ENCODE data around the gene ANKRD62. TPM values are rescaled to one million over a fixed set of nuclear protein-coding genes. Genes with fewer than 3 reads are reported as not detected.

Gene ANKRD62
- total and polyA plus RNA-seq, 2 of the 4 experiments (the other 2 are of a cell fraction): not detected

DNA sequence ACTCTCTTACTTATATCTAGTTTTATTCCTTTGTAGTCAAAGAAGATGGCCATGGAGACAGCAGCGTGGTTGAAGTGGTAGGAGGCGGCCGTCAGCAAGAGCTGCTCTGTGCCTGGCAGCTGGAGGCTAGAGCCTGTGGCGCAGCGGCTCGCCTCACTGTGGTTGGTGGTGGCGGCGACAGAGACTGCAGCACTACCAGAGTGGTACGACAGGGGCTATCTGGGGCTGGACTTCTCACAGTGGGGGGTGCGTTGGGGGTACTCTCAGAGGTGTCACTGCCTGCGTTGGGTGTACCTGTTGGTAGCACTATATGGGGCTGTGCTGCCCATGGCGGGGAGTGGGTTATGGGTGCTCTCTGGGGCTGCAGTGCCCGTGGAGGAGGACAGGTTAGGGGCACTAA lies 8.5 kb upstream of the ANKRD62 start:
- no peak overlapping the region for H3K27ac ChIP-seq (ENCODE audit: insufficient read depth, low read length)
- 93% methylated on average over 3 of the region's 13 CpGs; no CpG with 5 or more reads in 1 of the 2 experiments for WGBS, 2 experiments (ENCODE audit: extremely low coverage in 2 of 2, insufficient read length in 1 of 2)
- DNase-seq (no peak), ATAC-seq (ENCODE audit: low read depth) (no peak)
- H2BK20ac ChIP-seq (ENCODE audit: low read depth, low read length): no peak overlapping the region
- no peak overlapping the region for H3K14ac ChIP-seq (replicated peaks; ENCODE audit: low read depth, low read length)
- H2AK9ac ChIP-seq (replicated peaks; ENCODE audit: low read depth, low read length, poor library complexity): no peak overlapping the region
- no peaks in the 10 kb centered on the region for H3K9me3 ChIP-seq (ENCODE audit: control insufficient read depth, insufficient read depth, low read length)
- H4K5ac ChIP-seq (ENCODE audit: low read depth, low read length): no peak overlapping the region
- H3K36me3 ChIP-seq (ENCODE audit: control insufficient read depth, insufficient read depth, low read length): no peaks in the 10 kb centered on the region
- H2BK120ac ChIP-seq (ENCODE audit: low read depth, low read length): no peak overlapping the region
- no peaks in the 10 kb centered on the region for H3K9me1 ChIP-seq (ENCODE audit: insufficient read depth, low read length)
- H3K18ac ChIP-seq (ENCODE audit: low read depth, low read length): no peak overlapping the region
- no peaks in the 10 kb centered on the region for H3K4me1 ChIP-seq (ENCODE audit: control insufficient read depth, insufficient read depth, low read length)
- H2AK5ac ChIP-seq (ENCODE audit: low read depth, low read length): no peak overlapping the region
- in situ Hi-C loops (cut with MboI; ENCODE audit: low sequenced_read_pairs): no loop called here
- TF ChIP-seq NFE2L2 (IDR thresholded peaks at IDR 0.05; ENCODE audit: low read depth, low read length) (no peak), SMC3 (IDR thresholded peaks at IDR 0.05; ENCODE audit: low read depth, low read length) (no peak), MXI1 (IDR thresholded peaks at IDR 0.05; ENCODE audit: borderline replicate concordance, low read depth, low read length) (no peak), RAD21 (IDR thresholded peaks at IDR 0.05; ENCODE audit: low read length) (no peak), RFX5 (IDR thresholded peaks at IDR 0.05; ENCODE audit: low read depth, low read length) (no peak), MAFK (IDR thresholded peaks at IDR 0.05; ENCODE audit: low read depth, low read length) (no peak)
- TF ChIP-seq, protein P1, sequence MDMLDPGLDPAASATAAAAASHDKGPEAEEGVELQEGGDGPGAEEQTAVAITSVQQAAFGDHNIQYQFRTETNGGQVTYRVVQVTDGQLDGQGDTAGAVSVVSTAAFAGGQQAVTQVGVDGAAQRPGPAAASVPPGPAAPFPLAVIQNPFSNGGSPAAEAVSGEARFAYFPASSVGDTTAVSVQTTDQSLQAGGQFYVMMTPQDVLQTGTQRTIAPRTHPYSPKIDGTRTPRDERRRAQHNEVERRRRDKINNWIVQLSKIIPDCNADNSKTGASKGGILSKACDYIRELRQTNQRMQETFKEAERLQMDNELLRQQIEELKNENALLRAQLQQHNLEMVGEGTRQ (IDR thresholded peaks at IDR 0.05; ENCODE audit: low read depth, low read length): no peak
- H4K20me1 ChIP-seq (ENCODE audit: insufficient read depth, low read length): no peaks in the 10 kb centered on the region
- no peak overlapping the region for H4K91ac ChIP-seq (ENCODE audit: insufficient read depth, low read depth, low read length)
- H2BK15ac ChIP-seq (ENCODE audit: low read depth, low read length): no peak overlapping the region
- BruUV-seq (replicated peaks): no TSS peak
- peaks cover 2% of the 10 kb centered on the region for H3K27me3 ChIP-seq (ENCODE audit: control insufficient read depth, insufficient read depth, low read length)
- ChIA-PET CTCF (no interaction called here), POLR2A (ENCODE audit: unreplicated experiment) (no interaction called here)
- H3K4me3 ChIP-seq (ENCODE audit: insufficient read depth, low read depth, low read length): no peak overlapping the region
- no peaks in the 10 kb centered on the region for H3K79me1 ChIP-seq (ENCODE audit: low read depth in 1 of 2, low read length in 2 of 2)
- intact Hi-C loops (cut with micrococcal nuclease): no loop called here
- H3K9ac ChIP-seq (ENCODE audit: low read depth, low read length): no peak overlapping the region
- H3K4me2 ChIP-seq (ENCODE audit: low read depth, low read length): no peak overlapping the region
- H3K4ac ChIP-seq (ENCODE audit: low read depth, low read length): no peak overlapping the region
- H4K8ac ChIP-seq (ENCODE audit: low read depth in 2 of 2, low read length in 2 of 2): no peak overlapping the region
- no peak overlapping the region for H3K23ac ChIP-seq (ENCODE audit: low read depth, low read length)
- no peak overlapping the region for H2AFZ ChIP-seq (replicated peaks; ENCODE audit: low read length, poor library complexity)
- dilution Hi-C loops (cut with HindIII; ENCODE audit: low sequenced_read_pairs, unreplicated experiment): no loop called here
- H3K56ac ChIP-seq (ENCODE audit: extremely low read depth, insufficient read depth, low read length): no peak overlapping the region
- no peak overlapping the region for H2BK5ac ChIP-seq (ENCODE audit: low read depth, low read length, poor library complexity, severe bottlenecking)

Data from IMR-90 (cell line).